Astrocyte (in vitro differentiated cells and primary cell): ENCODE measurements around the gene ZFHX3. TPM values are rescaled to one million over a fixed set of nuclear protein-coding genes. Genes with fewer than 3 reads are reported as not detected.

Source experiments
- DNase-seq: peaks from one replicate; pipeline ENCODE4 v3.0.0-alpha.2; 2010; ENCODE audit warnings: low read depth
- FAIRE-seq: peaks from 2 replicates; lab custom pipeline; 2011; peaks lifted over from hg19 to GRCh38; lab: Jason Lieb, UNC
- H2AFZ ChIP-seq: 2 replicates; pipeline ENCODE4 v1.6.0; 2012; ENCODE audit warnings: low read depth, low read length, inconsistent platforms
- H3K27ac ChIP-seq: 2 replicates; pipeline ENCODE4 v1.5.1; 2011; ENCODE audit warnings: low read depth, low read length, inconsistent platforms
- H3K27me3 ChIP-seq: 2 replicates; pipeline ENCODE4 v1.6.0; 2011; ENCODE audit warnings: low read length, inconsistent platforms; ENCODE audit not compliant: insufficient read depth
- H3K36me3 ChIP-seq: 2 replicates; pipeline ENCODE4 v1.5.1; 2011; ENCODE audit warnings: low read length, inconsistent platforms; ENCODE audit not compliant: insufficient read depth
- H3K4me1 ChIP-seq: 2 replicates; pipeline ENCODE4 v1.5.1; 2011; ENCODE audit warnings: low read length, inconsistent platforms; ENCODE audit not compliant: insufficient read depth
- H3K4me2 ChIP-seq: 2 replicates; pipeline ENCODE4 v1.6.0; 2012; ENCODE audit warnings: low read length, inconsistent platforms
- H3K4me3 ChIP-seq: 2 replicates; pipeline ENCODE4 v1.5.1; 2011; ENCODE audit warnings: low read depth, mild to moderate bottlenecking, low read length, inconsistent platforms; ENCODE audit not compliant: insufficient read depth
- H3K79me2 ChIP-seq: 2 replicates; pipeline ENCODE4 v1.6.0; 2012; ENCODE audit warnings: mild to moderate bottlenecking, low read length, inconsistent platforms; ENCODE audit not compliant: insufficient read depth
- H3K9ac ChIP-seq: 2 replicates; pipeline ENCODE4 v1.6.0; 2012; ENCODE audit warnings: mild to moderate bottlenecking, low read length, inconsistent platforms
- H3K9me3 ChIP-seq: 2 replicates; pipeline ENCODE4 v1.5.1; 2012; ENCODE audit warnings: low read depth, mild to moderate bottlenecking, low read length, inconsistent platforms; ENCODE audit not compliant: insufficient read depth
- H4K20me1 ChIP-seq: 2 replicates; pipeline ENCODE4 v1.6.0; 2012; ENCODE audit warnings: low read length, inconsistent platforms; ENCODE audit not compliant: insufficient read depth
- H3K27ac Mint-ChIP-seq: one replicate; pipeline ENCODE4 v1.8.0; 2021; ENCODE audit warnings: mild to moderate bottlenecking, mixed read lengths; ENCODE audit not compliant: unreplicated experiment
- H3K27me3 Mint-ChIP-seq: one replicate; pipeline ENCODE4 v1.8.0; 2021; ENCODE audit warnings: low read depth, mixed read lengths; ENCODE audit not compliant: unreplicated experiment
- H3K36me3 Mint-ChIP-seq: one replicate; pipeline ENCODE4 v1.8.0; 2021; ENCODE audit warnings: low read depth, mixed read lengths; ENCODE audit not compliant: unreplicated experiment
- H3K4me1 Mint-ChIP-seq: one replicate; pipeline ENCODE4 v1.8.0; 2021; ENCODE audit warnings: low read depth, mixed read lengths; ENCODE audit not compliant: unreplicated experiment
- H3K4me3 Mint-ChIP-seq: one replicate; pipeline ENCODE4 v1.8.0; 2021; ENCODE audit warnings: mild to moderate bottlenecking, moderate library complexity, mixed read lengths; ENCODE audit not compliant: unreplicated experiment
- H3K9me3 Mint-ChIP-seq: one replicate; pipeline ENCODE4 v1.8.0; 2021; ENCODE audit warnings: mild to moderate bottlenecking, mixed read lengths; ENCODE audit not compliant: unreplicated experiment
- CTCF ChIP-seq: IDR thresholded peaks from 2 replicates; pipeline ENCODE4 v1.5.1; 2011; ENCODE audit warnings: low read depth, mild to moderate bottlenecking, inconsistent platforms, low read length, moderate library complexity; ENCODE audit not compliant: insufficient read depth
- EZH2 ChIP-seq: IDR thresholded peaks from 2 replicates; pipeline ENCODE4 v1.6.1; 2012; ENCODE audit warnings: mild to moderate bottlenecking, low read length, inconsistent platforms; ENCODE audit not compliant: insufficient read depth
- total RNA-seq: library from RNA; stranded (reverse); gene quantifications from 2 replicates; pipeline ENCODE4 v1.2.1, GENCODE V29; 2021

ZFHX3 gene
- total RNA-seq, 1 donor from 2014 or later: 19.7 TPM

GRCh38 chr16:72959301-72959996, 88.5 kb downstream of the ZFHX3 start:
- no peak overlapping the region for H3K4me3 Mint-ChIP-seq
- H3K4me1 ChIP-seq: peaks cover 4% of the 10 kb centered on the region
- no peak overlapping the region for H2AFZ ChIP-seq
- peaks cover 6% of the 10 kb centered on the region for H3K36me3 ChIP-seq
- no peaks in the 10 kb centered on the region for H3K9me3 ChIP-seq
- H3K27ac ChIP-seq: no peak overlapping the region
- TF ChIP-seq EZH2: no peak
- no peak for TF ChIP-seq CTCF
- H3K4me2 ChIP-seq: no peak overlapping the region
- peaks cover 22% of the 10 kb centered on the region for H3K36me3 Mint-ChIP-seq
- peaks cover 3% of the 10 kb centered on the region for H3K9me3 Mint-ChIP-seq
- H3K9ac ChIP-seq: no peak overlapping the region
- peaks cover 53% of the 10 kb centered on the region for H4K20me1 ChIP-seq
- DNase-seq: no peak
- peaks cover 21% of the 10 kb centered on the region for H3K4me1 Mint-ChIP-seq
- H3K79me2 ChIP-seq: peaks cover 54% of the 10 kb centered on the region
- H3K27me3 Mint-ChIP-seq: no peaks in the 10 kb centered on the region
- H3K4me3 ChIP-seq: no peak overlapping the region
- no peak overlapping the region for H3K27ac Mint-ChIP-seq
- H3K27me3 ChIP-seq: no peaks in the 10 kb centered on the region
- FAIRE-seq: no peak

- DNase-seq (no peak), FAIRE-seq (no peak)
- peaks cover 60% of the 10 kb centered on the region for H3K79me2 ChIP-seq
- Mint-ChIP-seq H3K27me3 (no peaks in the 10 kb centered on the region), H3K4me3 (no peak overlapping the region), H3K4me1 (peaks cover 19% of the 10 kb centered on the region), H3K36me3 (peaks cover 22% of the 10 kb centered on the region), H3K27ac (no peak overlapping the region), H3K9me3 (peaks cover 3% of the 10 kb centered on the region)
- H3K27me3 ChIP-seq: no peaks in the 10 kb centered on the region
- peaks cover 53% of the 10 kb centered on the region for H4K20me1 ChIP-seq
- peaks cover 1% of the 10 kb centered on the region for H3K4me1 ChIP-seq
- H3K4me2 ChIP-seq: no peak overlapping the region
- H3K9ac ChIP-seq: no peak overlapping the region
- H3K36me3 ChIP-seq: peaks cover 6% of the 10 kb centered on the region
- H2AFZ ChIP-seq: no peak overlapping the region
- no peak overlapping the region for H3K27ac ChIP-seq
- H3K4me3 ChIP-seq: no peak overlapping the region
- TF ChIP-seq EZH2 (no peak), CTCF (no peak)
- H3K9me3 ChIP-seq: no peaks in the 10 kb centered on the region
Observed at GRCh38 chr16:72958522-72959076, 89.3 kb downstream of the ZFHX3 start.
